K562 (cell line): ENCODE measurements around the gene RERE. TPM values are rescaled to one million over a fixed set of nuclear protein-coding genes. Genes with fewer than 3 reads are reported as not detected.

Source experiments
- ATAC-seq: fragments of 200-7000 bp; cut with Tn5 transposase; 3 replicates; pipeline ENCODE4 v1.9.1; 2020; ENCODE audit warnings: moderate library complexity
- BruUV-seq: library from RNA; stranded (reverse); fragments of 400-500 nt; replicated peaks from 2 replicates; lab custom pipeline; 2021; lab: Mats Ljungman, UMichigan
- CTCF ChIA-PET: fragments of 300-600 bp; formaldehyde crosslinking; extraction: SDS; loops from one replicate; lab custom pipeline; 2021; ENCODE audit warnings: low intra/inter-chr PET ratio; lab: Yijun Ruan, JAX
- POLR2A ChIA-PET: fragments of 300-600, 350-650 bp; sonication (Branson Sonifier 250); formaldehyde crosslinking; extraction: SDS; loops from one replicate; lab custom pipeline; 2021; ENCODE audit warnings: antibody characterized with exemption, inconsistent platforms; lab: Yijun Ruan, JAX
- DNase-seq, 4 experiments: peaks; one replicate each; pipeline versions ENCODE4 v3.0.0 to v3.0.0-alpha.2; 2011 to 2018; ENCODE audit warnings: low spot score in 3 of 4, mixed read lengths in 3 of 4; ENCODE audit errors: extremely low read depth in 1 of 4
- FAIRE-seq: peaks from 2 replicates; lab custom pipeline; 2011; peaks lifted over from hg19 to GRCh38; lab: Jason Lieb, UNC
- H2AFZ ChIP-seq: 2 replicates; pipeline ENCODE4 v1.6.0; 2011; ENCODE audit warnings: low read depth, low read length, control low read depth, inconsistent platforms
- H3K27ac ChIP-seq: fragments of 200-600 bp; 3 replicates; pipeline ENCODE4 v1.8.0; 2011; ENCODE audit warnings: low read depth, mild to moderate bottlenecking, control low read depth, inconsistent platforms, low read length, moderate library complexity, mixed read lengths; ENCODE audit errors: extremely low read depth
- H3K27me3 ChIP-seq, 2 experiments: fragments of 300-600 bp in 1 of 2; 2 replicates in 1 of 2; 3 replicates in 1 of 2; pipeline versions ENCODE4 v1.6.0 to v1.8.0; 2011; ENCODE audit warnings: inconsistent platforms in 2 of 2, low read length in 2 of 2, mild to moderate bottlenecking in 1 of 2, mixed read lengths in 1 of 2, moderate library complexity in 1 of 2; ENCODE audit not compliant: control insufficient read depth in 2 of 2, insufficient read depth in 2 of 2
- H3K36me3 ChIP-seq: fragments of 300-600 bp; 3 replicates; pipeline ENCODE4 v1.8.0; 2011; ENCODE audit warnings: mild to moderate bottlenecking, low read length, inconsistent platforms; ENCODE audit not compliant: control insufficient read depth, insufficient read depth
- H3K4me1 ChIP-seq, 2 experiments: fragments of 200-600 bp in 1 of 2; replicated peaks in 1 of 2; 2 replicates in 1 of 2; 3 replicates in 1 of 2; pipeline versions ENCODE4 v1.5.1 to v1.8.0; 2011; ENCODE audit warnings: inconsistent platforms in 2 of 2, low read length in 2 of 2, mild to moderate bottlenecking in 1 of 2, mixed read lengths in 1 of 2, moderate library complexity in 1 of 2; ENCODE audit not compliant: control insufficient read depth in 2 of 2, insufficient read depth in 2 of 2
- H3K4me2 ChIP-seq: 2 replicates; pipeline ENCODE4 v1.6.1; 2011; ENCODE audit warnings: low read length, control low read depth, inconsistent platforms, mixed read lengths; ENCODE audit not compliant: insufficient read depth
- H3K4me3 ChIP-seq: fragments of 200-600 bp; sonication (generic), shearing (Covaris generic); 2 replicates; pipeline ENCODE4 v1.5.1; 2016; ENCODE audit warnings: control low read depth, inconsistent platforms
- H3K79me2 ChIP-seq: fragments of 200-600 bp; 3 replicates; pipeline ENCODE4 v1.8.0; 2011; ENCODE audit warnings: low read length, inconsistent platforms; ENCODE audit not compliant: control insufficient read depth, insufficient read depth
- H3K9ac ChIP-seq, 2 experiments: 2 replicates each; pipeline versions ENCODE4 v1.6.0 to v1.6.1; 2011; ENCODE audit warnings: low read depth in 2 of 2, low read length in 2 of 2, control low read depth in 1 of 2, inconsistent platforms in 1 of 2, mild to moderate bottlenecking in 1 of 2, mixed read lengths in 1 of 2; ENCODE audit not compliant: insufficient read depth in 1 of 2
- H3K9me1 ChIP-seq: one replicate; pipeline ENCODE4 v1.6.0; 2011; ENCODE audit warnings: inconsistent platforms, mild to moderate bottlenecking, low read length, moderate library complexity; ENCODE audit not compliant: control insufficient read depth, insufficient read depth
- H3K9me3 ChIP-seq: replicated peaks from 2 replicates; pipeline ENCODE4 v1.5.1; 2011; ENCODE audit warnings: low read depth, low read length, inconsistent platforms; ENCODE audit not compliant: control insufficient read depth, insufficient read depth
- H4K20me1 ChIP-seq: replicated peaks from 2 replicates; pipeline ENCODE4 v1.6.1; 2011; ENCODE audit warnings: low read length, inconsistent platforms, mixed read lengths; ENCODE audit not compliant: control insufficient read depth, insufficient read depth
- BCLAF1 ChIP-seq, 2 experiments: fragments of 450-650 bp in 1 of 2; IDR thresholded peaks; 2 replicates each; pipeline ENCODE4 v1.6.1; 2011 to 2017; ENCODE audit warnings: low read depth in 2 of 2, antibody characterized with exemption in 1 of 2, borderline replicate concordance in 1 of 2, low read length in 1 of 2, mild to moderate bottlenecking in 1 of 2, mixed read lengths in 1 of 2; ENCODE audit not compliant: control insufficient read depth in 1 of 2
- ETV1 ChIP-seq: fragments of 450-650 bp; conservative IDR thresholded peaks from 2 replicates; pipeline ENCODE4 v1.6.1; 2016; ENCODE audit warnings: missing genetic modification characterization, control low read depth, low read depth, missing compliant biosample characterization
- PTTG1 ChIP-seq: fragments of 450-650 bp; IDR thresholded peaks from 2 replicates; pipeline ENCODE4 v1.6.1; 2016; ENCODE audit warnings: low read depth, mild to moderate bottlenecking, missing genetic modification characterization, missing compliant biosample characterization
- SAFB2 ChIP-seq: fragments of 200-400 bp; formaldehyde crosslinking; IDR thresholded peaks from 2 replicates; pipeline ENCODE4 v1.6.1; 2018; ENCODE audit warnings: borderline replicate concordance, low read length, low read depth, moderate library complexity; ENCODE audit not compliant: severe bottlenecking
- SMC3 ChIP-seq: conservative IDR thresholded peaks from 2 replicates; pipeline ENCODE4 v1.6.1; 2011; ENCODE audit warnings: low read depth, low read length, improper control_type of control experiment; ENCODE audit not compliant: insufficient read depth
- ZBED1 ChIP-seq: IDR thresholded peaks from 2 replicates; pipeline ENCODE4 v1.6.1; 2014
- ZBTB17 ChIP-seq: fragments of 450-650 bp; formaldehyde crosslinking; IDR thresholded peaks from 2 replicates; pipeline ENCODE4 v1.4.0; 2020; ENCODE audit warnings: mild to moderate bottlenecking
- ZBTB26 ChIP-seq: fragments of 450-650 bp; formaldehyde crosslinking; IDR thresholded peaks from 2 replicates; pipeline ENCODE4 v1.4.0; 2022; ENCODE audit warnings: missing genetic modification characterization
- ZNF146 ChIP-seq: IDR thresholded peaks from one replicate; pipeline ENCODE4 v1.6.1; 2018; ENCODE audit warnings: missing compliant biosample characterization; ENCODE audit not compliant: unreplicated experiment
- ZNF239 ChIP-seq: fragments of 250-450 bp; sonication (Bioruptor Pico); IDR thresholded peaks from 2 replicates; pipeline ENCODE4 v1.4.0; 2020; ENCODE audit warnings: mild to moderate bottlenecking
- ZNF311 ChIP-seq: fragments of 250-450 bp; sonication (Bioruptor Pico); IDR thresholded peaks from 2 replicates; pipeline ENCODE4 v1.4.0; 2020; ENCODE audit warnings: mild to moderate bottlenecking, moderate library complexity
- ZNF395 ChIP-seq: fragments of 200-800 bp; sonication (Bioruptor generic); IDR thresholded peaks from 2 replicates; pipeline ENCODE4 v1.6.1; 2017; ENCODE audit warnings: missing genetic modification characterization, missing compliant biosample characterization
- ZNF778 ChIP-seq: fragments of 450-650 bp; formaldehyde crosslinking; IDR thresholded peaks from 2 replicates; pipeline ENCODE4 v1.4.0; 2020; ENCODE audit warnings: mild to moderate bottlenecking, moderate library complexity
- WGBS: fragments of 100-300 bp; shearing (Covaris generic); methylation state at CpG from one replicate; pipeline ENCODE4 v1.1.6; 2016; ENCODE audit warnings: low coverage, mixed read lengths; ENCODE audit not compliant: insufficient coverage; ENCODE audit errors: missing lambda C conversion rate; 5-methylcytosine and 5-hydroxymethylcytosine counted together
- in situ Hi-C: fragments of 300-500 bp; cut with MboI; formaldehyde crosslinking; loops from 4 replicates; pipeline ENCODE4 v1.15.0; 2018; ENCODE audit warnings: inconsistent platforms, mixed read lengths
- intact Hi-C: fragments of 100-400 bp; cut with micrococcal nuclease; formaldehyde crosslinking; loops from 2 replicates; pipeline ENCODE4 v1.14.2; 2022
- polyA plus RNA-seq, 8 experiments: library from polyadenylated mRNA; depleted of rRNA in 4 of 8; stranded (reverse) in 5 of 8; unstranded in 3 of 8; fragments of >200 nt; fragmentation: Nextera tagmentation in 2 of 8; fragmentation: Illumina TruSeq in 1 of 8; extraction: Ambion mirVana in 2 of 8; extraction: Trizol in 1 of 8; gene quantifications; 2 replicates each; pipeline versions ENCODE4 v1.2.1 to v1.2.3, GENCODE V29; 2011 to 2014; ENCODE audit warnings: inconsistent platforms in 1 of 8, missing spikeins in 1 of 8
- total RNA-seq, 7 experiments: library from RNA; depleted of rRNA in 6 of 7; stranded (reverse); fragments of >200 nt in 6 of 7; fragmentation: Illumina TruSeq in 2 of 7; extraction: Trizol in 2 of 7; gene quantifications; 2 replicates each; pipeline versions ENCODE4 v1.2.1 to v1.2.3, GENCODE V29; 2011 to 2021; ENCODE audit warnings: low replicate concordance in 1 of 7

The RERE gene
- total and polyA plus RNA-seq, 9 of the 15 experiments (the other 6 are each of a cell fraction or from before 2014, with no cell fraction given): 3.0 to 51.5 (median 13.4) TPM

GRCh38 chr1:8722366-8722765 lies 95.1 kb downstream of the RERE start:
- intact Hi-C loops (loop anchor here (10.0 kb wide), 1 partner anchor 348 kb away; no protein-coding TSS in a partner anchor), in situ Hi-C loops (no loop called here)
- ATAC-seq (no peak), FAIRE-seq (no peak), DNase-seq (no peak)
- H2AFZ ChIP-seq: no peak overlapping the region
- CTCF ChIA-PET: no interaction called here
- BruUV-seq: no TSS peak
- H3K27me3 ChIP-seq: no peaks in the 10 kb centered on the region
- no peaks in the 10 kb centered on the region for H3K36me3 ChIP-seq
- H3K9me3 ChIP-seq: no peaks in the 10 kb centered on the region
- TF ChIP-seq PTTG1: no peak
- no peak for TF ChIP-seq ETV1
- no peak for TF ChIP-seq ZNF778
- TF ChIP-seq ZBED1: no peak
- no peak for TF ChIP-seq BCLAF1 (IDR thresholded peaks at IDR 0.05; ENCODE audit: borderline replicate concordance in 1 of 2, control insufficient read depth in 1 of 2, low read depth in 2 of 2, low read length in 1 of 2)
- no peak for TF ChIP-seq ZNF395 (CRISPR knock-in tag)
- TF ChIP-seq ZNF311: no peak
- no peak for TF ChIP-seq SAFB2
- TF ChIP-seq ZBTB26: no peak
- TF ChIP-seq SMC3: no peak
- TF ChIP-seq ZBTB17 (CRISPR knock-in tag): no peak
- TF ChIP-seq ZNF146 (CRISPR knock-in tag): no peak
- no peak for TF ChIP-seq ZNF239
- no peak overlapping the region for H3K9ac ChIP-seq
- peaks cover 15% of the 10 kb centered on the region; the same call in 1 of the 2 replicates for H4K20me1 ChIP-seq
- no peaks in the 10 kb centered on the region for H3K9me1 ChIP-seq
- no peak overlapping the region for H3K4me3 ChIP-seq
- POLR2A ChIA-PET: interaction anchor here (0.7 to 1.8 kb wide), 4 partner anchors 8 to 52 kb away, joined by 3 to 5 read pairs (median 4); no protein-coding TSS in a partner anchor
- WGBS: 54% methylated on average over 3 of the region's 3 CpGs
- peaks cover 4 to 19% of the 10 kb centered on the region in 2 experiments for H3K4me1 ChIP-seq
- H3K27ac ChIP-seq: no peak overlapping the region
- peaks cover 61% of the 10 kb centered on the region for H3K79me2 ChIP-seq
- peak overlapping the region; percentile 3; the same call in 1 of the 2 replicates for H3K4me2 ChIP-seq
